Colonic mucosa (tissue), 4 donors: ENCODE measurements around the gene MRTFB. TPM values are rescaled to one million over a fixed set of nuclear protein-coding genes. Genes with fewer than 3 reads are reported as not detected.

Source experiments
- DNase-seq: peaks from one replicate; pipeline ENCODE4 v3.0.0-alpha.2; 2020
- H3K27ac ChIP-seq: fragments of 200-600 bp; one replicate; pipeline ENCODE4 v1.8.0; 2021
- H3K27me3 ChIP-seq: fragments of 200-600 bp; one replicate; pipeline ENCODE4 v1.8.0; 2021
- H3K36me3 ChIP-seq: fragments of 200-600 bp; one replicate; pipeline ENCODE4 v1.8.0; 2021
- H3K4me1 ChIP-seq: fragments of 200-600 bp; one replicate; pipeline ENCODE4 v1.8.0; 2021; ENCODE audit warnings: mild to moderate bottlenecking
- H3K4me3 ChIP-seq: fragments of 200-600 bp; one replicate; pipeline ENCODE4 v1.8.0; 2021
- H3K9ac ChIP-seq, 2 donors: one replicate each; pipeline ENCODE4 v1.7.0; 2013; ENCODE audit warnings: control low read depth in 2 of 2, low read depth in 2 of 2, low read length in 2 of 2
- H3K9me3 ChIP-seq: fragments of 200-600 bp; one replicate; pipeline ENCODE4 v1.8.0; 2021
- intact Hi-C: fragments of 100-400 bp; cut with DNase I; formaldehyde crosslinking; loops from one replicate; pipeline ENCODE4 v1.14.1; 2022
- total RNA-seq, 2 donors: library from RNA; stranded (reverse); fragmentation: NEBNext Ultra II Directional in 1 of 2; extraction: Animal tissue kit (Norgen Biotek cat#: 25700) in 1 of 2; gene quantifications; one replicate each; pipeline ENCODE4 v1.2.1, GENCODE V29; 2021
- TF ChIP-seq, protein P1 (sequence below): fragments of 200-600 bp; IDR thresholded peaks from one replicate; pipeline ENCODE4 v1.8.0; 2022; ENCODE audit warnings: antibody characterized with exemption, mild to moderate bottlenecking
- donor health status: healthy.
- donor health status: DM: no; HTN: no; CAD: no.
- donor health status: DM: no; HTN: no; CAD: no.

The MRTFB gene
- total RNA-seq, 2 donors from 2014 or later: 31.4 to 40.3 TPM

DNA sequence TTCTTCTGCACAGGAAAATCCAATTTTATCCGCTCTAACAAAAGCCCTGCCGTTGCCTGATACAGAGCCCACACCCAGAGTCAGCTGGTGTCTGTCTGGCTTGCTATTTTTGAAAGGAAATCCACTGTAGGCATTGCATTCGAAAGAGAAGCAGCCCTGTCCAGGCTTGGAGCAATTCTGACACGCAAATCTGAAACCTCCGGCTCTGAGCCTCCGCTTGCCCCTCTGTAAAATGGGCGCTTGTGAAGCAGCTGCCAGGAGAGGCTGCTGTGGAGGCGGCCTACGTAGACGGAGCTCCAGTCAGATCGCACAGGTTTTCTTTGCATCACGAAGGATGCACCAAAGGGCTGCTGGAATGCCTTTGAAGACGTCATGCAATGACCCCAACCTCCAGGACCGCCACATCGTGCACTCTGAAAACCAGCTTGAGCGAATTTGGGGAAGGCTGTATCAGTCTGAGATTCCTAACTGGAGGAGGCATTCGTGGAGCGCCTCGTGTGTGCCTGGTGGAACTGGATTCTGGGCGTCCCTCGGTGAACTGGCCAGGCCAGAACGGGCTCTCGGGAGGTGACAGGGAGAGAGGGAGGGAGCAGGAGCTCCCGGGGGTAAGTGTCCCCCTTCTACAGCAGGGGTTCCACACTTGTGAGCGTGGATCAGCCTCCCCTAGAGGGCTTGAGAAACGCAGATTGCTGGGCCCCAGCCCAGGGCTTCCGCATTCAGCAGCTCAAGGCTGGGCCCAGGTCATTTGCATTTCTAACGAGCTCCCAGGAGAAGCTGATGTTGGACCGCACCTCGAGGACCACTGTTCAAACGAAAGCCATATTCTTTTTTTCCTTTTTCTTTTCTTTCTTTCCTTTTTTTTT is 215.5 kb downstream of the MRTFB start:
- Histone ChIP-seq H3K9me3 (no peaks in the 10 kb centered on the region), H3K27ac (peak overlapping the region; percentile 86), H3K27me3 (no peaks in the 10 kb centered on the region), H3K36me3 (no peaks in the 10 kb centered on the region), H3K4me1 (peaks cover 4% of the 10 kb centered on the region), H3K9ac (peak overlapping the region in 1 of 2 donors; percentile 34), H3K4me3 (peak overlapping the region; percentile 83)
- DNase-seq: peak; percentile 35
- intact Hi-C loops: loop anchor here (5.0 kb wide), 1 partner anchor 364 kb away; the partner anchor contains the start of gene ERCC4
- TF ChIP-seq, protein P1, sequence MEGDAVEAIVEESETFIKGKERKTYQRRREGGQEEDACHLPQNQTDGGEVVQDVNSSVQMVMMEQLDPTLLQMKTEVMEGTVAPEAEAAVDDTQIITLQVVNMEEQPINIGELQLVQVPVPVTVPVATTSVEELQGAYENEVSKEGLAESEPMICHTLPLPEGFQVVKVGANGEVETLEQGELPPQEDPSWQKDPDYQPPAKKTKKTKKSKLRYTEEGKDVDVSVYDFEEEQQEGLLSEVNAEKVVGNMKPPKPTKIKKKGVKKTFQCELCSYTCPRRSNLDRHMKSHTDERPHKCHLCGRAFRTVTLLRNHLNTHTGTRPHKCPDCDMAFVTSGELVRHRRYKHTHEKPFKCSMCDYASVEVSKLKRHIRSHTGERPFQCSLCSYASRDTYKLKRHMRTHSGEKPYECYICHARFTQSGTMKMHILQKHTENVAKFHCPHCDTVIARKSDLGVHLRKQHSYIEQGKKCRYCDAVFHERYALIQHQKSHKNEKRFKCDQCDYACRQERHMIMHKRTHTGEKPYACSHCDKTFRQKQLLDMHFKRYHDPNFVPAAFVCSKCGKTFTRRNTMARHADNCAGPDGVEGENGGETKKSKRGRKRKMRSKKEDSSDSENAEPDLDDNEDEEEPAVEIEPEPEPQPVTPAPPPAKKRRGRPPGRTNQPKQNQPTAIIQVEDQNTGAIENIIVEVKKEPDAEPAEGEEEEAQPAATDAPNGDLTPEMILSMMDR: no peak

DNA sequence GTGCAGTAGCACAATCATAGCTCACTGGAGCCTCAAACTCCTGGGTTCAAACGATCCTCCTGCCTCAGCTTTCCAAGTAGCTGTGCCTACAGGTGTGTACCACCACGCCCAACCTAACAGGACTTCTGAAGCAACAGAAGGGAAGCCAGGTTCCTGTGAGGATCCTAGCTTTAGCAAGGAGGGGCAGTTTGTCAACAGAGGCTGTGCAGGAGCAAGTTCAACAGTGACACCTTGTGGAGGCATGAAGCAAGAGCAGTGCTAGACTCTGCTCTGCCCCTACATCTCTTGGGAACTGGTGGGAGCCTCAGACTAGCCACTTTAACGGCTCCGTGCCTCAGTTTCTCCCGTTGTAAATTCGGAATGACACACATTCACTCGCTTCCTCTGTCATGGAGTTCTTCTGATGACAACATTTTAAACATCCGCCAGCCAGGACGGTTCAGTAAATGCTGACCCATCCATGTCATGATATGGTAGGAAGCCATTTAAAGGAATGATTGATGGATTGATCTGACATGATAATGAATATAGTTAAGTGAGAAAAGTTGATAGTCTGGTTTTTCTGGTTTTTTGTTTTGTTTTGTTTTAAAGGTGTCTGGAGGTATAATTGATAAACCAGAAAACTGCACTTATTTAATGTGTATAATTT is 218.7 kb downstream of the MRTFB start:
- H3K36me3 ChIP-seq: no peaks in the 10 kb centered on the region
- H3K4me3 ChIP-seq: no peak overlapping the region
- intact Hi-C loops: loop anchor here (5.0 kb wide), 1 partner anchor 368 kb away; the partner anchor contains the start of gene ERCC4
- no peaks in the 10 kb centered on the region for H3K27me3 ChIP-seq
- H3K27ac ChIP-seq: no peak overlapping the region
- H3K4me1 ChIP-seq: peaks cover 4% of the 10 kb centered on the region
- DNase-seq: no peak
- no peaks in the 10 kb centered on the region for H3K9me3 ChIP-seq
- no peak overlapping the region for H3K9ac ChIP-seq
- TF ChIP-seq, protein P1: no peak

DNA sequence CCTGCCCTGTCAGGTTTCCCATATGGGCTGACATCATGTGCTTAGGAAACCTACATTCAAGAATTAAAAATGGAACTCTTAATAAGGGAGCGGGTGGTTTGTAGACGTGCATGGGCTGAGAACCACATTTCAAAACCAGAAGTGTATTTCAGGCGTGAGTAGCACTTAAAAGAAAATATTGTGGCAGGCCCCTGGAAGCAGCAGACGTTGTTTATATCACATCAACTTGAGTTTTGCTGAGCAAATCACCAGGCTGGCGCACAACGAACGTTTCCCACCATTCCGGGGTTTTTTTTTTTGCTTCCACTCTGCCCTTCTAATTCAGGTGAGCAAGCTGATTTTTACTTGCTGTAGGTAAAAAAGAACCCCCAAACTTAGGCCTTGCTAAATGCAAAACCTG is 220.2 kb downstream of the MRTFB start:
- intact Hi-C loops: no loop called here
- Histone ChIP-seq H3K9ac (no peak overlapping the region), H3K9me3 (no peaks in the 10 kb centered on the region), H3K27me3 (no peaks in the 10 kb centered on the region), H3K4me3 (no peak overlapping the region), H3K27ac (no peak overlapping the region), H3K4me1 (peaks cover 4% of the 10 kb centered on the region), H3K36me3 (no peaks in the 10 kb centered on the region)
- DNase-seq: no peak
- TF ChIP-seq, protein P1: no peak

DNA sequence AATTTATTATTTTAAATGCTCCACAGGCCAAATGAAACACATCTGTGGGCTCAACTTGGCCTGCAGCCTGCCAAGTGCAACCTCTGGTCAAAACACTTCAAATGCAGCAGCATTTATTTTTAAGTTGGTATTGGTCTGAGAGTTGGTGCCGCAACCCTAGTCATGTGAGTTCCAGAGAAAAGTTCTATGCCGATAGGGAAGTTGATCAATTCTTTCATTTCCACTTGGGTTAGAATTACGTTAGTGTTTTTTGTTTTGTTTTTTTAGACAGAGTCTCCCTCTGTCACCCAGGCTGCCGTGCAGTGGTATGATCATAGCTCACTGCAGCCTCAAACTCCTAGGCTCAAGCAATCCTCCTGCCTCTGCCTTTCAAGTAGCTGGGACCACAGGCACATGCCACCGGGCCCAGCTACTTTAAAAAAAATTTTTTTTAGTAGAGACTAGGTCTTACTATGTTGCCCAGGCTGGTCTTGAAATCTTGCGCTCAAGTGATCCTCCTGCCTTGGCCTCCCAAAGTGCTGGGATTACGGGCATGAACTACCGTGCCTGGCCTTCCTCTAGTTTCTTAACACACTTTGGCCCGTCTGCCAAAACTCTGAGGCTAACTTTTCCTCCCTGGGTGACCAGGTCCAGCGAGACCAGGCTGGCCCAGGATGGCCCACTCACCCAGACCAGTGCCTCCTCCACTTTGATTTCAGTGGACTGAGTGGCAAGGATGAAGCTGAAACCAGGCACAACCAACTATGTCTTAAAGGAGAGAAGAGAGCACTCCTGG is 221.1 kb downstream of the MRTFB start:
- intact Hi-C loops: no loop called here

More for the DNA sequence above, 221.1 kb downstream of the MRTFB start:
- H3K27ac ChIP-seq: no peak overlapping the region
- H3K27me3 ChIP-seq: no peaks in the 10 kb centered on the region
- H3K36me3 ChIP-seq: no peaks in the 10 kb centered on the region
- H3K4me3 ChIP-seq: no peak overlapping the region
- TF ChIP-seq, protein P1: no peak
- no peaks in the 10 kb centered on the region for H3K9me3 ChIP-seq
- H3K4me1 ChIP-seq: no peaks in the 10 kb centered on the region
- no peak for DNase-seq
- H3K9ac ChIP-seq: no peak overlapping the region
